CD14-positive monocyte (primary cell): ENCODE measurements around the gene ATP6V0A4. TPM values are rescaled to one million over a fixed set of nuclear protein-coding genes. Genes with fewer than 3 reads are reported as not detected.

ENCODE experiments used
- DNase-seq, 3 donors: peaks; one replicate each; pipeline ENCODE4 v3.0.0-alpha.2; 2011 to 2022
- H2AFZ ChIP-seq: 2 replicates; pipeline ENCODE4 v1.6.0; 2012; ENCODE audit warnings: mild to moderate bottlenecking, low read depth, low read length, inconsistent platforms; ENCODE audit not compliant: insufficient read depth, poor library complexity, severe bottlenecking
- H3K27ac ChIP-seq, 2 donors: 1 replicate in 1 of 2; 2 replicates in 1 of 2; pipeline ENCODE4 v1.5.1; 2012 to 2013; ENCODE audit warnings: low read length in 2 of 2, control low read depth in 1 of 2, inconsistent platforms in 1 of 2, low read depth in 1 of 2, mild to moderate bottlenecking in 1 of 2
- H3K27me3 ChIP-seq, 2 donors: one replicate each; pipeline versions ENCODE4 v1.6.0 to v1.6.1; 2011 to 2013; ENCODE audit warnings: low read length in 2 of 2; ENCODE audit not compliant: control insufficient read depth in 2 of 2, insufficient read depth in 2 of 2
- H3K36me3 ChIP-seq, 2 donors: replicated peaks in 1 of 2; 1 replicate in 1 of 2; 2 replicates in 1 of 2; pipeline versions ENCODE4 v1.5.1 to v1.6.1; 2012 to 2013; ENCODE audit warnings: low read length in 2 of 2, control low read depth in 1 of 2, inconsistent platforms in 1 of 2, mild to moderate bottlenecking in 1 of 2; ENCODE audit not compliant: insufficient read depth in 2 of 2, control insufficient read depth in 1 of 2
- H3K4me1 ChIP-seq, 2 donors: 1 replicate in 1 of 2; 2 replicates in 1 of 2; pipeline versions ENCODE4 v1.5.1 to v1.6.1; 2012 to 2013; ENCODE audit warnings: low read length in 2 of 2, control low read depth in 1 of 2, inconsistent platforms in 1 of 2, mild to moderate bottlenecking in 1 of 2, moderate library complexity in 1 of 2; ENCODE audit not compliant: insufficient read depth in 2 of 2, control insufficient read depth in 1 of 2
- H3K4me2 ChIP-seq: replicated peaks from 2 replicates; pipeline ENCODE3; 2012; ENCODE audit warnings: low read length, moderate library complexity, mild to moderate bottlenecking; ENCODE audit not compliant: poor library complexity, severe bottlenecking; ENCODE audit errors: extremely low read depth
- H3K4me3 ChIP-seq, 3 experiments: fragments of 200-600 bp in 1 of 3; sonication (generic) in 1 of 3; replicated peaks in 1 of 3; 1 replicate in 2 of 3; 2 replicates in 1 of 3; pipeline ENCODE4 v1.5.1; 2011 to 2013; ENCODE audit warnings: low read length in 3 of 3, mild to moderate bottlenecking in 3 of 3, control low read depth in 2 of 3, low read depth in 2 of 3, inconsistent platforms in 1 of 3, moderate library complexity in 1 of 3
- H3K79me2 ChIP-seq: 2 replicates; pipeline ENCODE4 v1.6.0; 2012; ENCODE audit warnings: mild to moderate bottlenecking, control low read depth, inconsistent platforms, low read length, moderate library complexity; ENCODE audit not compliant: insufficient read depth
- H3K9ac ChIP-seq: 2 replicates; pipeline ENCODE4 v1.6.0; 2017; ENCODE audit warnings: low read length, mild to moderate bottlenecking; ENCODE audit not compliant: insufficient read depth, poor library complexity, severe bottlenecking
- H3K9me3 ChIP-seq, 2 donors: replicated peaks in 1 of 2; 1 replicate in 1 of 2; 2 replicates in 1 of 2; pipeline versions ENCODE4 v1.5.1 to v1.6.1; 2012 to 2013; ENCODE audit warnings: low read length in 2 of 2, control low read depth in 1 of 2; ENCODE audit not compliant: control insufficient read depth in 1 of 2, insufficient read depth in 1 of 2
- H4K20me1 ChIP-seq: 2 replicates; pipeline ENCODE4 v1.6.0; 2012; ENCODE audit warnings: mild to moderate bottlenecking, low read length, control low read depth, moderate library complexity; ENCODE audit not compliant: insufficient read depth
- H3K27ac Mint-ChIP-seq, 7 donors: one replicate each; pipeline ENCODE4 v1.8.0; 2020; ENCODE audit warnings: mild to moderate bottlenecking in 7 of 7, mixed read lengths in 7 of 7, moderate library complexity in 6 of 7, inconsistent platforms in 2 of 7
- H3K27me3 Mint-ChIP-seq, 3 donors: one replicate each; pipeline ENCODE4 v1.8.0; 2021 to 2022; ENCODE audit warnings: low read depth in 3 of 3, mild to moderate bottlenecking in 3 of 3, mixed read lengths in 3 of 3, moderate library complexity in 3 of 3, inconsistent platforms in 1 of 3
- H3K36me3 Mint-ChIP-seq, 2 donors: one replicate each; pipeline ENCODE4 v1.8.0; 2020; ENCODE audit warnings: mixed read lengths in 2 of 2, inconsistent platforms in 1 of 2, mild to moderate bottlenecking in 1 of 2
- H3K4me1 Mint-ChIP-seq: one replicate; pipeline ENCODE4 v1.8.0; 2020; ENCODE audit warnings: mild to moderate bottlenecking, mixed read lengths
- H3K4me3 Mint-ChIP-seq, 2 donors: one replicate each; pipeline ENCODE4 v1.8.0; 2020; ENCODE audit warnings: mild to moderate bottlenecking in 2 of 2, mixed read lengths in 2 of 2, moderate library complexity in 1 of 2
- H3K9me3 Mint-ChIP-seq, 7 donors: one replicate each; pipeline ENCODE4 v1.8.0; 2020 to 2022; ENCODE audit warnings: mixed read lengths in 7 of 7, mild to moderate bottlenecking in 6 of 7, moderate library complexity in 6 of 7, inconsistent platforms in 2 of 7
- WGBS: methylation state at CpG from one replicate; pipeline ENCODE4 v1.1.5; 2013; ENCODE audit warnings: missing lambda C conversion rate; ENCODE audit not compliant: insufficient coverage; 5-methylcytosine and 5-hydroxymethylcytosine counted together
- intact Hi-C, 2 donors: fragments of 100-400 bp; cut with micrococcal nuclease; formaldehyde crosslinking; loops; one replicate each; pipeline versions ENCODE4 v1.15.0 to v1.15.1; 2023
- polyA plus RNA-seq, 3 donors: library from polyadenylated mRNA; depleted of rRNA in 1 of 3; unstranded in 2 of 3; stranded (reverse) in 1 of 3; fragments of 300-500 nt in 2 of 3; fragments of >200 nt in 1 of 3; fragmentation: Illumina TruSeq in 2 of 3; gene quantifications; 1 replicate in 2 of 3; 2 replicates in 1 of 3; pipeline ENCODE4 v1.2.3, GENCODE V29; 2012 to 2021
- TF ChIP-seq, protein P1 (sequence below): fragments of 200-600 bp; IDR thresholded peaks from one replicate; pipeline ENCODE4 v1.8.0; 2022; ENCODE audit warnings: antibody characterized with exemption, mild to moderate bottlenecking

ATP6V0A4 gene
- polyA plus RNA-seq, 3 donors = not detected

DNA sequence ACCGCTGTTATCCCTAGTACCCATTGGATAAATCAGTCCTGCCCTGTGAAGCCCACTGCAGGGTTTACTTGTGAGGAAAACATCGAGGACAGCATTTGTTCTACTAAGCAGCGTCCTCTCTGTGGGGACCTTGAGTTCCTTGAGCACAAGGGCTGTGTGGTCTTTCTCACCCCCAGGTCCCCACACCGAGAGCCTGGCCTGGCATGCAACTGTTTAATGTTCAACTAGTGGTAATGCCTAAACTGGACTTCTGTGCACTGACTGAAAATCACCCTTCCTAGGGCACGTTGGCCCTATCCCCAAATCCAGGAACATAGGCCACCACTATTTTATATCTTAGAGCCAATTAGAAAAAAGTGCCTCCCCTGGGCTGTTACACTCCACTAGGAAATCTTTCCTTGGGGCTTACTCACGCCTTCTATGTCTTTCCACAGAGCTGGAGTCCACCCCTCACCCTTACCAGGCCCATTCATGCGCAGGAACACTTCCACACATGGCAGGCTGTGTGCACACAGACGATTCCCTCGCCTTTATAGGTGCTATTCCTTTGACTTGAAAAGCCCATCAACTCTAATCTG, 1.9 kb downstream of the ATP6V0A4 start:
- no peak for DNase-seq
- H3K27ac Mint-ChIP-seq = no peak overlapping the region
- no peak overlapping the region for H3K9ac ChIP-seq
- no peak overlapping the region for H3K4me2 ChIP-seq
- H2AFZ ChIP-seq = no peak overlapping the region
- no peaks in the 10 kb centered on the region for H3K4me1 Mint-ChIP-seq
- H4K20me1 ChIP-seq = no peaks in the 10 kb centered on the region
- H3K4me1 ChIP-seq = no peaks in the 10 kb centered on the region
- intact Hi-C loops = no loop called here
- H3K27me3 Mint-ChIP-seq = peaks cover 3 to 7% (median 6%) of the 10 kb centered on the region in 3 donors
- H3K4me3 ChIP-seq = no peak overlapping the region
- no peak overlapping the region for H3K27ac ChIP-seq
- 90% methylated on average over 7 of the region's 9 CpGs for WGBS
- H3K9me3 Mint-ChIP-seq = peaks cover 0 to 8% (median 2%) of the 10 kb centered on the region in 7 donors
- H3K36me3 Mint-ChIP-seq = no peaks in the 10 kb centered on the region
- no peaks in the 10 kb centered on the region for H3K79me2 ChIP-seq
- no peaks in the 10 kb centered on the region for H3K27me3 ChIP-seq
- H3K36me3 ChIP-seq = no peaks in the 10 kb centered on the region
- TF ChIP-seq, protein P1, sequence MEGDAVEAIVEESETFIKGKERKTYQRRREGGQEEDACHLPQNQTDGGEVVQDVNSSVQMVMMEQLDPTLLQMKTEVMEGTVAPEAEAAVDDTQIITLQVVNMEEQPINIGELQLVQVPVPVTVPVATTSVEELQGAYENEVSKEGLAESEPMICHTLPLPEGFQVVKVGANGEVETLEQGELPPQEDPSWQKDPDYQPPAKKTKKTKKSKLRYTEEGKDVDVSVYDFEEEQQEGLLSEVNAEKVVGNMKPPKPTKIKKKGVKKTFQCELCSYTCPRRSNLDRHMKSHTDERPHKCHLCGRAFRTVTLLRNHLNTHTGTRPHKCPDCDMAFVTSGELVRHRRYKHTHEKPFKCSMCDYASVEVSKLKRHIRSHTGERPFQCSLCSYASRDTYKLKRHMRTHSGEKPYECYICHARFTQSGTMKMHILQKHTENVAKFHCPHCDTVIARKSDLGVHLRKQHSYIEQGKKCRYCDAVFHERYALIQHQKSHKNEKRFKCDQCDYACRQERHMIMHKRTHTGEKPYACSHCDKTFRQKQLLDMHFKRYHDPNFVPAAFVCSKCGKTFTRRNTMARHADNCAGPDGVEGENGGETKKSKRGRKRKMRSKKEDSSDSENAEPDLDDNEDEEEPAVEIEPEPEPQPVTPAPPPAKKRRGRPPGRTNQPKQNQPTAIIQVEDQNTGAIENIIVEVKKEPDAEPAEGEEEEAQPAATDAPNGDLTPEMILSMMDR = no peak
- H3K4me3 Mint-ChIP-seq = no peak overlapping the region
- no peaks in the 10 kb centered on the region for H3K9me3 ChIP-seq

DNA sequence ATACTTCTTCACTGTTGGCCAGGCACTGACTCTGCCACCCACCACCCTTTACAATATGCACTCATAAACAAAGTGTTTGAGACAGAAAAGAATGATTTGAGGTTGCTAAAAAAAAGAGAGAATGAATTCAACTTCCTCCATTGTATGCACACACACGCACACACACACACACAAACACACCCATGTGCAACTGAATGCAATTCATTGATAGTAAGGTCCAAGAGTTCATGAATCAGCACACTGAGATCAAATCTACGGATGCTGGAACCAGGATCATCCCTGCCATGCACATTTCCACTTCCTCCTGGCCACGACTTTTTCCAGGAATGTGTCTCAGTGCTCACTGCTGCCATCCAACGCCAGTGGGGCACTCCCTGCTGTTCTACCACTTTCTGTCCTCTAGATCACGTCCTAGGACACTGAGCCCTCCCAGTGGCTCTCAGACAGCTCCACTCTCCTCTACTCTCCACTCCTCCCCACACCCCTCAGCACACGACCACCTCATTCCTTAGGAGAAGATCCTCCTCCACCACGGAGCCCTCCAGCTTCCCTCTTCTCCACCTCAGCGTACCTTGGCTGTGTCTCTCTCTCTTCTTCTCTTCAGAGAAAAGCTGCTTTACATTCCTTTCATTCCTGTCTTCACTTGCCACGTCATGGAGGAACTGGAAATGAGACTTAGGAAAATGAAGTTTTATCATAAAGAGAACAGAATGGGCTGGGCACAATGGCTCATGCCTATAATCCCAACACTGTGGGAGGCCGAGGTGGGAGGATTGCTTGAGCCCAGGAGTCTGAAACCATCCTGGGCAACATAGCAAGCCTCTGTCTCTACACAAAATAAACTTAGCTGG, 12.2 kb downstream of the ATP6V0A4 start:
- TF ChIP-seq, protein P1 = no peak
- H3K27me3 Mint-ChIP-seq = peaks cover 2 to 3% (median 2%) of the 10 kb centered on the region in 3 donors
- Histone ChIP-seq H2AFZ (no peak overlapping the region), H3K9me3 (peaks cover 6 to 9% of the 10 kb centered on the region in 2 donors), H3K4me2 (no peak overlapping the region), H3K4me1 (no peaks in the 10 kb centered on the region), H3K79me2 (no peaks in the 10 kb centered on the region), H3K27ac (no peak overlapping the region), H3K9ac (no peak overlapping the region), H3K4me3 (no peak overlapping the region), H3K27me3 (no peaks in the 10 kb centered on the region), H4K20me1 (no peaks in the 10 kb centered on the region), H3K36me3 (no peaks in the 10 kb centered on the region)
- no peak overlapping the region for H3K4me3 Mint-ChIP-seq
- intact Hi-C loops = no loop called here
- no peaks in the 10 kb centered on the region for H3K4me1 Mint-ChIP-seq
- H3K9me3 Mint-ChIP-seq = peaks cover 8 to 18% (median 14%) of the 10 kb centered on the region in 7 donors
- WGBS = 65% methylated on average over 6 of the region's 10 CpGs
- no peak for DNase-seq
- H3K27ac Mint-ChIP-seq = no peak overlapping the region
- H3K36me3 Mint-ChIP-seq = no peaks in the 10 kb centered on the region
